GM19452 (cell line): ENCODE measurements around the gene CCDC144A.
"Not testable (repeated sequence)": the region's sequence is repeated elsewhere in the genome, so short reads cannot be mapped to it uniquely, and the experiment has no call there.

Experiments
- ATAC-seq: cut with Tn5 transposase; IDR thresholded peaks from one replicate; pipeline ENCODE4 v1.9.1; 2021; ENCODE audit not compliant: unreplicated experiment

The CCDC144A gene

GRCh38 chr17:16689731-16690281 is at the start of gene CCDC144A:
Gene CCDC144A, plus strand, starts transcription at chr17:16690241. Its CDS starts 160 bp downstream, at chr17:16690401.
- not testable (repeated sequence) for ATAC-seq

DNA sequence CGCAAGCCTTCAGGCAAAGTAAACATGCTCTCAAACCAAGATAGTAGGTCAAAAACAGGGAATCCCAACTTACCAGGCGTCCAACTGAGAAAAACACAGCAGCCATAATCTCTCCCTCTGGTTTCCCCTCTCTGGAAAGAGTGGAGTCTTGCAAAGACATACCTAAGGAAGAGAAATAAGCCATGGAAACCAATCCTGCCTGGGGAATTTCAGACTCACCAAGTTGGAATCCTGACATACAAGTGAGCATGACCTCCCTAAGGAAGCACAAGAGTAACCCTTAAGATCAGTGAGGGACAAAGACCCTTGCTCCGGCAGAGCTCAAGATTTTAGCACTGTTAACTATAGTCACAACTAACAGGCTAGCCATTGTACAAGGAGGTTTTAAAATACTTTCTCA is 40.5 kb upstream of the CCDC144A start:
- no peak for ATAC-seq

DNA sequence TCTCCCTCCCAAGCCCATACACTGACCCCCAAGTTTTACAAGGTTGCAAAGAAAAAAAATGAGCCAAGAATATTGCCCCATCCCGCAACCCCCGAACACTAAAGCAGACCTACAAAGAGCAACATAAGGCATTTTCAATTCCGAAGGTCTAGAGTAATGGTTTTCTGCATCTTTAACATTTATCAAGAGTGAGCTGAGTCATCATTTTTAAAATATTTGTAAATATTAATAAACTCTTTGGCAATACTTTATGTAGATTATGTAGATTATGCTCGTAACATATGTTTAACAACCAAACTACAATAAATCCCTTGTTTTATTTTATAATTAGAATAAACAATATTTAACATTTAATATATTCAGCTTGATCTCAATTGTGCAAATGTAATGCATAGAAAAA is 37.8 kb upstream of the CCDC144A start:
- ATAC-seq: no peak

GRCh38 chr17:16652847-16653366 is 37.1 kb upstream of the CCDC144A start:
- ATAC-seq: no peak

DNA sequence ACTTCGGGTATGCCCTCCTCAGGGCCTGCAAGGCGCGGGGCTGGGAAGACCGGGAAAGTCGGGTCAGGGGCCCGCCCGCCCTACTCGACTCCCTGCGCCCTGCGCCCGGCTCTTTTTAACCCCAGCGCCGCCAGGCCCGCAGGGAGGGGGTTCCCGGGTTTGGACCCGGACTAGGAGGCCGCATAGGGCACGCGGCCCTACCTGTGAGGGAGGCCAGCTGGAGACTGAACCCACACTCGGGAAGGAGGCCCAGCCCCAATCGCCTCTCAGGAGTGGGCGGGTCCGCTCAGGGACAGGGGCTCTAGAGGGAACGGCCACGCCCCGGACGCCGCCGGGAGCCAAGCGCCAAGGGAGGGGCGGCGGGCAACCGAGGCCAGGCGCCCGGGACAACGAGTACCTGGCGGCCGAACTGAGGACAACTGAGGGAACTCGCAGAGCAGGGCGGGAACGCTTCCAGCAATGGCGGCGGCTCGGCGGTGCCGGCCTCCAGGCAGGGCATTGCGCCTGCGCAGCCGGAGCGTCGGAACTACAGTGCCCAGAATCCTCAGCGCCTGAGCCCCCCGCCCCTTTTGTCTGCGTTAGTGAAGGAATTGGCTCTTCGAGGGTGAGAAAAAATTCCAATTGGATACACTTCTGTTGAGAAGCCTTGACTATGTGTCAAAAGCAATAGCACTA is 36.5 kb upstream of the CCDC144A start, which contains the start of gene ZNF624:
ZNF624 (minus strand) TSS at position 484 of the 675 bp plus-strand sequence.
- ATAC-seq: peak; percentile 90

GRCh38 chr17:16661217-16661616 is 28.8 kb upstream of the CCDC144A start:
- ATAC-seq: no peak

DNA sequence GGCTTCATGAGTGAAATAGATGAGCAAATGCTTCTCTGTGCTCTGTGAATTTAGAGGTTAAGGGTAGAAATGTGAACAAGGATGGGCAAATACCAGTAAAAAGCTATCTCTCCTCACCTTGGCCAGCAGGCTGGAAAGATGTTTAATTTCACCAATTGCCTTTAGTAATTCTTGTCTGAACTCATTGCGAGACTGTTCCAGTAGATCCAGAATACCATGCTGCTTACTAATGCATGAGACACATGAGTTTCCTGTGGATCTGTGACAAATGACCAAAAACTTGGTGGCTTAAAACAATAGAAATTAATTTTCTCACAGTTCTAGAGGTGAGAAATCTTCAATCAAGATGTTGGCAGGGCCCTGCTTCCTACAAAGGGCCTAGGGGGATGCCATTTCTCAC is 27.1 kb upstream of the CCDC144A start:
- ATAC-seq: no peak

GRCh38 chr17:16666553-16666906 is 23.5 kb upstream of the CCDC144A start:
- ATAC-seq: not testable (repeated sequence)

- not testable (repeated sequence) for ATAC-seq
Observed at GRCh38 chr17:16666907-16667636, 23.0 kb upstream of the CCDC144A start.

- ATAC-seq: no peak
Observed at GRCh38 chr17:16676676-16677268, 13.3 kb upstream of the CCDC144A start.

DNA sequence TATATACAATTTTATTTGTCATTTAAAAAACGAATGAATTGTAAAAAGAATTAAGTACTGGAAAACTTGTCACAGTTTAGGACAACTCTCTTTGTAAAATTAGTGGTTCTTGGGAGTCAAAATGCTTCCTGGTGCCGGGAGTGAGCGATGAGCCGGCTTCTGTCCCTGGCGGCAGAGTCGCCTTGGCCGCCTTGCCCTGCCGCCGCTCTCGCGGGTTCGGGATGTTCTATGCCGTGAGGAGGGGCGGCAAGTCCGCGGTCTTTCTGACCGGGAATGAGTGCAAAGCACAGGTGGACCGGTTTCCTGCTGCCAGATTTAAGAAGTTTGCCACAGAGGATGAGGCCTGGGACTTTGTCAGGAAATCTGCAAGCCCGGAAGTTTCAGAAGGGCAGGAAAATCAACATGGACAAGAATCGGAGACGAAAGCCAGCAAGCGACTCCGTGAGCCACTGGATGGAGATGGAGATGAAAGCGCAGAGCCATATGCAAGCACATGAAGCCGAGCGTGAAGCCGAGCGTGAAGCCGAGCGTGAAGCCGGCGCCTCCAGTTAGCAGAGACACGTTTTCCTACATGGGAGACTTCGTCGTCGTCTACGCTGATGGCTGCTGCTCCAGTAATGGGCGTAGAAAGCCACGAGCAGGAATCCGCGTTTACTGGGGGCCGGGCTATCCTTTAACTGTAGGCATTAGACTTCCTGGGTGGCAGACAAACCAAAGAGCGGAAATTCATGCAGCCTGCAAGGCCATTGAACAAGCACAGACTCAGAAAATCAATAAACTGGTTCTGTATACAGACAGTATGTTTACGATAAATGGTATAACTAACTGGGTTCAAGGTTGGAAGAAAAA is 6.5 kb upstream of the CCDC144A start:
- not testable (repeated sequence) for ATAC-seq

DNA sequence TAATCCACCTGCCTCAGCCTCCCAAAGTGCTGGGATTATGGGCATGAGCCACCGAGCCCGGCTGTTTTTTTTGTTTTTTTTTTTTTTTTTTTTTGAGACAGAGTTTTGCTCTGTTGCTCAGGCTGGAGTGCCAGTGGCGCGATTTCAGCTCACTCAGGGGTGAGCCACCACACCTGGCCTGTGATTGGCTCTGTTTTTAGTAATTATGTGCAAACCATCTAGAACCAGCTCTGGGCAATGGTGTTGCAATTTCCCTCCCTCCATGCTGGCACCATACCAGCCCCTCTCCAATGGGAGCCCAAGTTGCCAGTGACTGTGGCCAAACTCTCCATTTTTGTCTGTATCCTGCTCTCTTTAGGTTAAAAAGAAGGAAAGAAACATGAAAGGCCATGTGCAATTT is 4.0 kb upstream of the CCDC144A start:
- ATAC-seq: not testable (repeated sequence)

- not testable (repeated sequence) for ATAC-seq
Observed at GRCh38 chr17:16687151-16687550, 2.9 kb upstream of the CCDC144A start.

DNA sequence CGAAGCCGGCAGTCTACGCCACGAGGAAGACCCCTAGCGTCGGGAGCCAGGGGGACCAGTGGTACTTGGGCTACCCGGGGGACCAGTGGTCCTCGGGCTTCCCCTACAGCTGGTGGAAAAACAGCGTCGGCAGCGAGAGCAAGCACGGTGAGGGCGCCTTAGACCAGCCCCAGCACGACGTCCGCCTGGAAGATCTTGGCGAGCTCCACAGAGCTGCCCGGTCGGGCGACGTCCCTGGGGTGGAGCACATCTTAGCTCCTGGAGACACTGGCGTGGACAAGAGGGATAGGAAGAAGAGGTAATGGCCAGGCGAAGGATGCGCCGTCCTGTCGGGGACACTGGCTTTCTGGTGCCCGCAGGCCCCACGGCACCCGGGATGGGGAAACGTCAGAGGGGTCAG is 406 bp downstream of the CCDC144A start:
- ATAC-seq: not testable (repeated sequence)

- ATAC-seq: not testable (repeated sequence)
Observed at GRCh38 chr17:16697603-16698002, 7.6 kb downstream of the CCDC144A start.

- ATAC-seq: not testable (repeated sequence)
Observed at GRCh38 chr17:16745492-16746203, 55.6 kb downstream of the CCDC144A start.

DNA sequence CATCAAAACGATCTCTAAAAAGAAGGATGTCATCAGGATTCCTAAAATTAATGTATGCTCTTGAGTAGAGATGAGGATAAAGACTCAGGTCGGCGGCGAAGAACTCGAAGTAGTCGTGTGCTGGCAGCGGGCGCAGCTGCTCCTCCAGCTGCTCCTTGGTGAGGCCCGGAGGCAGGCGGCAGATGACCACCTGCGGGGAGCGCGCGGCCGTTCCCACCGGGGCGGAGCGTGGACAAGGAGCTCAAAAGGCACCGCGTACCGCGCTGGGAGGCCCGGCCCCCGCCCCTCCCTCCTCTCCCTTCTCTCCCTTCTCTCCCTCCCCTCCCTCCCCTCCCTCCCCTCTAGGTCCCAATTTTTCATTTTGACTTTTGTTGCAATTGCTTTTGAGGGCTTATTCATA is 56.5 kb downstream of the CCDC144A start:
- ATAC-seq: not testable (repeated sequence)

DNA sequence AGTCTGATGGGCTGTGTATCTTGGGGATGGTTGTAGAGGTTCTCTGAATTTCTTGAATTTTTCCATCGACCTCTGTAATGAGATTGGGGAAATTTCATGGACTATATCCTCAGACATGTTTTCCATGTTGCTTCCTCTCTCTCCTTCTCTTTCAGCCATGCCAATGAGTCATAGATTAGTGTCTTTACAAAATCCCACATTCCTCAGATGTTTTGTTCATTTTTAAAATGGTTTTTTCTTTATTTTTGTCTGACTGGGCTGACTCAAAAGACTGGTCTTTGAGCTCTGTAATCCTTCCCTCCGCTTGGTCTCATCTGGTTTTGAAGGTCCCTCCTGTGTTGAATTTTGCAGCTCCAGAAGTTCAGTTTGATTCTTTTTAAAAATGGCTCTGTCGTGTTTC is 60.5 kb downstream of the CCDC144A start:
- not testable (repeated sequence) for ATAC-seq

GRCh38 chr17:16751224-16751923 is 61.3 kb downstream of the CCDC144A start:
- ATAC-seq: not testable (repeated sequence)
